IMR-90 (cell line): ENCODE measurements around the gene ELP4. TPM values are rescaled to one million over a fixed set of nuclear protein-coding genes. Genes with fewer than 3 reads are reported as not detected.

Source experiments
- ATAC-seq: fragments of 200-7000 bp; cut with Tn5 transposase; 2 replicates; pipeline ENCODE4 v1.9.1; 2020; ENCODE audit warnings: low read depth, mild to moderate bottlenecking, moderate library complexity
- BruUV-seq: library from RNA; stranded (reverse); fragments of 400-500 nt; replicated peaks from 2 replicates; lab custom pipeline; 2021; lab: Mats Ljungman, UMichigan
- CTCF ChIA-PET: fragments of 300-600 bp; formaldehyde crosslinking; extraction: SDS; loops from one replicate; lab custom pipeline; 2021; ENCODE audit warnings: antibody characterized with exemption; lab: Yijun Ruan, JAX
- POLR2A ChIA-PET: fragments of 300-600 bp; sonication (Branson Sonifier 250); formaldehyde crosslinking; loops from one replicate; lab custom pipeline; 2022; ENCODE audit warnings: antibody characterized with exemption; ENCODE audit not compliant: unreplicated experiment; lab: Charles Lee
- DNase-seq: peaks from one replicate; pipeline ENCODE4 v3.0.0; 2013
- H2AFZ ChIP-seq: replicated peaks from 2 replicates; pipeline ENCODE3; 2013; ENCODE audit warnings: low read length, mild to moderate bottlenecking; ENCODE audit not compliant: poor library complexity
- H2AK5ac ChIP-seq: 2 replicates; pipeline ENCODE4 v1.6.1; 2013; ENCODE audit warnings: low read depth, low read length, inconsistent platforms
- H2AK9ac ChIP-seq: replicated peaks from 2 replicates; pipeline ENCODE3; 2013; ENCODE audit warnings: mild to moderate bottlenecking, low read depth, low read length, moderate library complexity; ENCODE audit not compliant: poor library complexity
- H2BK120ac ChIP-seq: 2 replicates; pipeline ENCODE4 v1.6.1; 2013; ENCODE audit warnings: low read depth, low read length, inconsistent platforms
- H2BK15ac ChIP-seq: 3 replicates; pipeline ENCODE4 v1.6.1; 2013; ENCODE audit warnings: low read depth, low read length, inconsistent platforms
- H2BK20ac ChIP-seq: 2 replicates; pipeline ENCODE4 v1.6.1; 2013; ENCODE audit warnings: low read depth, mild to moderate bottlenecking, inconsistent platforms, low read length, moderate library complexity
- H2BK5ac ChIP-seq: 2 replicates; pipeline ENCODE4 v1.6.1; 2013; ENCODE audit warnings: mild to moderate bottlenecking, low read depth, low read length, inconsistent platforms; ENCODE audit not compliant: poor library complexity, severe bottlenecking
- H3K14ac ChIP-seq: replicated peaks from 2 replicates; pipeline ENCODE4 v1.6.1; 2013; ENCODE audit warnings: low read depth, low read length, inconsistent platforms
- H3K18ac ChIP-seq: 2 replicates; pipeline ENCODE4 v1.6.1; 2013; ENCODE audit warnings: low read depth, low read length, control low read depth
- H3K23ac ChIP-seq: 2 replicates; pipeline ENCODE4 v1.6.1; 2013; ENCODE audit warnings: low read depth, low read length, inconsistent platforms
- H3K27ac ChIP-seq: 2 replicates; pipeline ENCODE4 v1.5.1; 2013; ENCODE audit warnings: mild to moderate bottlenecking, control low read depth, low read length; ENCODE audit not compliant: insufficient read depth
- H3K27me3 ChIP-seq: 2 replicates; pipeline ENCODE4 v1.6.1; 2013; ENCODE audit warnings: low read length; ENCODE audit not compliant: control insufficient read depth, insufficient read depth
- H3K36me3 ChIP-seq: 2 replicates; pipeline ENCODE4 v1.6.1; 2013; ENCODE audit warnings: low read length, mixed read lengths; ENCODE audit not compliant: control insufficient read depth, insufficient read depth
- H3K4ac ChIP-seq: 2 replicates; pipeline ENCODE4 v1.6.1; 2013; ENCODE audit warnings: low read depth, low read length, inconsistent platforms
- H3K4me1 ChIP-seq: 2 replicates; pipeline ENCODE4 v1.6.1; 2013; ENCODE audit warnings: low read length, mixed read lengths; ENCODE audit not compliant: control insufficient read depth, insufficient read depth
- H3K4me2 ChIP-seq: 2 replicates; pipeline ENCODE4 v1.6.1; 2013; ENCODE audit warnings: low read depth, mild to moderate bottlenecking, control low read depth, low read length, moderate library complexity
- H3K4me3 ChIP-seq: 2 replicates; pipeline ENCODE4 v1.5.1; 2013; ENCODE audit warnings: low read depth, mild to moderate bottlenecking, control low read depth, low read length, moderate library complexity; ENCODE audit not compliant: insufficient read depth
- H3K56ac ChIP-seq: 2 replicates; pipeline ENCODE4 v1.6.1; 2013; ENCODE audit warnings: low read length, inconsistent platforms; ENCODE audit not compliant: insufficient read depth; ENCODE audit errors: extremely low read depth
- H3K79me1 ChIP-seq, 2 experiments: 2 replicates each; pipeline ENCODE4 v1.6.1; 2013; ENCODE audit warnings: low read length in 2 of 2, inconsistent platforms in 1 of 2, low read depth in 1 of 2
- H3K9ac ChIP-seq: 2 replicates; pipeline ENCODE4 v1.6.1; 2013; ENCODE audit warnings: low read depth, low read length, control low read depth
- H3K9me1 ChIP-seq: 2 replicates; pipeline ENCODE4 v1.6.1; 2013; ENCODE audit warnings: low read length, inconsistent platforms; ENCODE audit not compliant: insufficient read depth
- H3K9me3 ChIP-seq: 2 replicates; pipeline ENCODE4 v1.6.1; 2013; ENCODE audit warnings: low read length; ENCODE audit not compliant: control insufficient read depth, insufficient read depth
- H4K20me1 ChIP-seq: 2 replicates; pipeline ENCODE4 v1.6.1; 2013; ENCODE audit warnings: low read length, inconsistent platforms; ENCODE audit not compliant: insufficient read depth
- H4K5ac ChIP-seq: 2 replicates; pipeline ENCODE4 v1.6.1; 2013; ENCODE audit warnings: mild to moderate bottlenecking, low read depth, low read length, control low read depth
- H4K8ac ChIP-seq, 2 experiments: 2 replicates each; pipeline ENCODE4 v1.6.1; 2013; ENCODE audit warnings: low read depth in 2 of 2, low read length in 2 of 2, control low read depth in 1 of 2, inconsistent platforms in 1 of 2
- H4K91ac ChIP-seq: 2 replicates; pipeline ENCODE4 v1.6.1; 2013; ENCODE audit warnings: low read depth, low read length, inconsistent platforms; ENCODE audit not compliant: insufficient read depth
- BHLHE40 ChIP-seq: fragments of 150-350 bp; IDR thresholded peaks from 2 replicates; pipeline ENCODE4 v1.6.1; 2016; ENCODE audit warnings: mild to moderate bottlenecking, low read depth, low read length
- CEBPB ChIP-seq: IDR thresholded peaks from 2 replicates; pipeline ENCODE4 v1.6.1; 2012; ENCODE audit warnings: low read depth, low read length, improper control_type of control experiment
- FOS ChIP-seq: fragments of 150-350 bp; IDR thresholded peaks from 2 replicates; pipeline ENCODE4 v1.6.1; 2016; ENCODE audit warnings: low read depth, low read length
- MAFK ChIP-seq: IDR thresholded peaks from 2 replicates; pipeline ENCODE4 v1.6.1; 2012; ENCODE audit warnings: low read depth, low read length, improper control_type of control experiment
- MAZ ChIP-seq: IDR thresholded peaks from 2 replicates; pipeline ENCODE4 v1.6.1; 2012; ENCODE audit warnings: low read depth, mild to moderate bottlenecking, low read length, improper control_type of control experiment, moderate library complexity, borderline replicate concordance
- MXI1 ChIP-seq: IDR thresholded peaks from 2 replicates; pipeline ENCODE4 v1.6.1; 2012; ENCODE audit warnings: low read depth, mild to moderate bottlenecking, low read length, moderate library complexity, borderline replicate concordance
- POLR2A ChIP-seq: IDR thresholded peaks from 2 replicates; pipeline ENCODE4 v1.6.1; 2012; ENCODE audit warnings: mild to moderate bottlenecking, low read depth, low read length
- RFX5 ChIP-seq: IDR thresholded peaks from 2 replicates; pipeline ENCODE4 v1.8.0; 2012; ENCODE audit warnings: low read depth, mild to moderate bottlenecking, low read length, moderate library complexity
- SMC3 ChIP-seq: fragments of 150-350 bp; IDR thresholded peaks from 2 replicates; pipeline ENCODE4 v1.6.1; 2016; ENCODE audit warnings: low read depth, mild to moderate bottlenecking, antibody characterized with exemption, low read length, moderate library complexity
- WGBS, 2 experiments: methylation state at CpG; one replicate each; pipeline versions ENCODE4 v1.1.5 to v1.1.7; 2013; ENCODE audit warnings: missing lambda C conversion rate in 2 of 2; ENCODE audit not compliant: insufficient read length in 1 of 2; ENCODE audit errors: extremely low coverage in 2 of 2; 5-methylcytosine and 5-hydroxymethylcytosine counted together
- dilution Hi-C: fragments of 300-500 bp; cut with HindIII; formaldehyde crosslinking; loops from one replicate; pipeline ENCODE4 v1.14.3; 2018; ENCODE audit warnings: low sequenced_read_pairs; ENCODE audit not compliant: unreplicated experiment
- in situ Hi-C: fragments of 300-500 bp; cut with MboI; formaldehyde crosslinking; loops from 3 replicates; pipeline ENCODE4 v1.14.3; 2019; ENCODE audit warnings: low sequenced_read_pairs, inconsistent platforms, mixed read lengths
- intact Hi-C: fragments of 100-400 bp; cut with micrococcal nuclease; formaldehyde crosslinking; loops from 2 replicates; pipeline ENCODE4 v1.10.0; 2022
- polyA plus RNA-seq, 3 experiments: library from polyadenylated mRNA; depleted of rRNA; stranded (reverse); fragments of >200 nt; gene quantifications; 2 replicates each; pipeline ENCODE4 v1.2.3, GENCODE V29; 2012; ENCODE audit warnings: low replicate concordance in 1 of 3
- total RNA-seq: library from RNA; depleted of rRNA; stranded (reverse); fragments of >200 nt; gene quantifications from 2 replicates; pipeline ENCODE4 v1.2.3, GENCODE V29; 2012
- TF ChIP-seq, protein P1 (sequence below): fragments of 150-350 bp; IDR thresholded peaks from 2 replicates; pipeline ENCODE4 v1.6.1; 2017; ENCODE audit warnings: mild to moderate bottlenecking, antibody characterized with exemption, low read length, low read depth
- TF ChIP-seq, protein P2 (sequence below): conservative IDR thresholded peaks from 2 replicates; pipeline ENCODE4 v1.5.1; 2012; ENCODE audit warnings: mild to moderate bottlenecking, low read depth, low read length, improper control_type of control experiment
- TF ChIP-seq, protein P3 (sequence below): fragments of 150-350 bp; IDR thresholded peaks from 2 replicates; pipeline ENCODE4 v1.6.1; 2016; ENCODE audit warnings: low read depth, mild to moderate bottlenecking, low read length, moderate library complexity, borderline replicate concordance

The ELP4 gene
- total and polyA plus RNA-seq, 2 of the 4 experiments (the other 2 are of a cell fraction), result 8.4 to 20.4 TPM

DNA sequence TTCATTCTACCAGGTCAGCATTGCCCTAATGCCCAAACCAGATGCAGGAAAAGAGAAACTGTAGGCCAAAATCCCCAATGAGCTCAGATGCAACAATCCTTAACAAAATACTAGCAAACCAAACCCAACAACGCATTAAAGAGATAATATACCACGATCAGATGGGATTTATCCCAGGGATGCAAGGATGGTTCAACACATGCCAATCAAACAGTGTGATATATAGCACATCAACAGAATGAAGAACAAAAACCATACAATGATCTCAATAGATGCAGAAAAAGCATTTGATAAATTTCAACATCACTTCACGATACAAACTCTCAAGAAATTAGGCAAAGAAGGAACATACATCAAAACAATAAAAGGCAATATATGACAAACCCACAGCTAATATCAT lies 45.1 kb upstream of the ELP4 start:
- Histone ChIP-seq H3K23ac (no peak overlapping the region), H3K27me3 (no peaks in the 10 kb centered on the region), H4K5ac (no peak overlapping the region), H3K18ac (no peak overlapping the region), H3K14ac (no peak overlapping the region), H3K4ac (no peak overlapping the region), H3K9me3 (no peaks in the 10 kb centered on the region), H3K56ac (no peak overlapping the region), H3K4me1 (no peaks in the 10 kb centered on the region), H3K9ac (no peak overlapping the region), H2AK9ac (no peak overlapping the region), H2BK20ac (no peak overlapping the region), H2BK5ac (no peak overlapping the region), H3K36me3 (no peaks in the 10 kb centered on the region), H2BK120ac (no peak overlapping the region), H3K79me1 (peaks cover 0 to 3% of the 10 kb centered on the region in 2 experiments; a peak in 1 of 4 replicates), H2AK5ac (no peak overlapping the region), H2AFZ (no peak overlapping the region), H3K9me1 (no peaks in the 10 kb centered on the region; the same call in 1 of the 2 replicates), H3K4me3 (no peak overlapping the region), H4K8ac (no peak overlapping the region), H4K20me1 (no peaks in the 10 kb centered on the region), H3K27ac (no peak overlapping the region), H2BK15ac (no peak overlapping the region), H3K4me2 (no peak overlapping the region), H4K91ac (no peak overlapping the region)
- WGBS, 2 experiments, result no CpG with 5 or more reads among the region's 3 CpGs
- DNase-seq (no peak), ATAC-seq (no peak)
- BruUV-seq, result no TSS peak
- POLR2A ChIA-PET, result no interaction called here
- intact Hi-C loops (no loop called here), dilution Hi-C loops (no loop called here), in situ Hi-C loops (no loop called here)
- TF ChIP-seq, protein P1, sequence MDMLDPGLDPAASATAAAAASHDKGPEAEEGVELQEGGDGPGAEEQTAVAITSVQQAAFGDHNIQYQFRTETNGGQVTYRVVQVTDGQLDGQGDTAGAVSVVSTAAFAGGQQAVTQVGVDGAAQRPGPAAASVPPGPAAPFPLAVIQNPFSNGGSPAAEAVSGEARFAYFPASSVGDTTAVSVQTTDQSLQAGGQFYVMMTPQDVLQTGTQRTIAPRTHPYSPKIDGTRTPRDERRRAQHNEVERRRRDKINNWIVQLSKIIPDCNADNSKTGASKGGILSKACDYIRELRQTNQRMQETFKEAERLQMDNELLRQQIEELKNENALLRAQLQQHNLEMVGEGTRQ, result no peak
- TF ChIP-seq FOS (no peak), MXI1 (no peak), CEBPB (no peak), RFX5 (no peak), BHLHE40 (no peak), MAFK (no peak), POLR2A (no peak), MAZ (no peak), SMC3 (no peak)
- TF ChIP-seq, protein P2, sequence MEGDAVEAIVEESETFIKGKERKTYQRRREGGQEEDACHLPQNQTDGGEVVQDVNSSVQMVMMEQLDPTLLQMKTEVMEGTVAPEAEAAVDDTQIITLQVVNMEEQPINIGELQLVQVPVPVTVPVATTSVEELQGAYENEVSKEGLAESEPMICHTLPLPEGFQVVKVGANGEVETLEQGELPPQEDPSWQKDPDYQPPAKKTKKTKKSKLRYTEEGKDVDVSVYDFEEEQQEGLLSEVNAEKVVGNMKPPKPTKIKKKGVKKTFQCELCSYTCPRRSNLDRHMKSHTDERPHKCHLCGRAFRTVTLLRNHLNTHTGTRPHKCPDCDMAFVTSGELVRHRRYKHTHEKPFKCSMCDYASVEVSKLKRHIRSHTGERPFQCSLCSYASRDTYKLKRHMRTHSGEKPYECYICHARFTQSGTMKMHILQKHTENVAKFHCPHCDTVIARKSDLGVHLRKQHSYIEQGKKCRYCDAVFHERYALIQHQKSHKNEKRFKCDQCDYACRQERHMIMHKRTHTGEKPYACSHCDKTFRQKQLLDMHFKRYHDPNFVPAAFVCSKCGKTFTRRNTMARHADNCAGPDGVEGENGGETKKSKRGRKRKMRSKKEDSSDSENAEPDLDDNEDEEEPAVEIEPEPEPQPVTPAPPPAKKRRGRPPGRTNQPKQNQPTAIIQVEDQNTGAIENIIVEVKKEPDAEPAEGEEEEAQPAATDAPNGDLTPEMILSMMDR, result no peak
- TF ChIP-seq, protein P3, sequence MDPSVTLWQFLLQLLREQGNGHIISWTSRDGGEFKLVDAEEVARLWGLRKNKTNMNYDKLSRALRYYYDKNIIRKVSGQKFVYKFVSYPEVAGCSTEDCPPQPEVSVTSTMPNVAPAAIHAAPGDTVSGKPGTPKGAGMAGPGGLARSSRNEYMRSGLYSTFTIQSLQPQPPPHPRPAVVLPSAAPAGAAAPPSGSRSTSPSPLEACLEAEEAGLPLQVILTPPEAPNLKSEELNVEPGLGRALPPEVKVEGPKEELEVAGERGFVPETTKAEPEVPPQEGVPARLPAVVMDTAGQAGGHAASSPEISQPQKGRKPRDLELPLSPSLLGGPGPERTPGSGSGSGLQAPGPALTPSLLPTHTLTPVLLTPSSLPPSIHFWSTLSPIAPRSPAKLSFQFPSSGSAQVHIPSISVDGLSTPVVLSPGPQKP, result no peak
- CTCF ChIA-PET, result no interaction called here
